Measurements from ENCODE around the gene USF1. TPM values are rescaled to one million over a fixed set of nuclear protein-coding genes. Genes with fewer than 3 reads are reported as not detected.
A peak's percentile ranks its signal among the peaks of the same experiment; 100 is the strongest.

USF1 gene
- total and polyA plus RNA-seq, 2 experiments from 2014 or later, result 33.7 to 110 TPM

DNA sequence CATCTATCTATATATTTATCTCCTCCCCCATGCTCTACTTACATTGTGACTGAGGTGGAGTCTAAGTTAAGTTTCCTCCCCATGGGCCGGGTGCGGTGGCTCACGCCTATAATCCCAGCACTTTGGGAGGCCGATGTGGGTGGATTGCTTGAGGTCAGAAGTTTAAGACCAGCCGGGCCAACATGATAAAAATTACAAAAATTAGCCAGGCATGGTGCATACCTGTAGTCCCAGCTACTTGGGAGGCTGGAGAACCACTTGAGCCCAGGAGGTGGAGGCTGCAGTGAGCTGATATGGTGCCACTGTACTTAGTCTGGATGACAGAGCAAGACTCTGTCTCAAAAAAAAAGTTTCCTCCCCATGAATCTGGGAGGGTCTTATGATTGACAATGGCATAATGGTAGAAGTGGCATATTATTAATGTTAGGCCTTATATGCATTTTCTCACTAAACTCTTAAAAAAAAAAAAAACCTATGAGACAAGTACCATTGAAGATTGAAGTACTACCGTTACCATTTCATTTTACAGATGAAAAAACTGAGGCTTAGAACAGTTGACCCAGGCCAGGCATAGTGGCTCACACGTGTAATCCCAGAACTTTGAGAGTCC lies 36.1 kb downstream of the USF1 start:
- H3K4me1 ChIP-seq (ENCODE audit: low read depth), result peaks cover 65% of the 10 kb centered on the region
- TF ChIP-seq, protein P1, sequence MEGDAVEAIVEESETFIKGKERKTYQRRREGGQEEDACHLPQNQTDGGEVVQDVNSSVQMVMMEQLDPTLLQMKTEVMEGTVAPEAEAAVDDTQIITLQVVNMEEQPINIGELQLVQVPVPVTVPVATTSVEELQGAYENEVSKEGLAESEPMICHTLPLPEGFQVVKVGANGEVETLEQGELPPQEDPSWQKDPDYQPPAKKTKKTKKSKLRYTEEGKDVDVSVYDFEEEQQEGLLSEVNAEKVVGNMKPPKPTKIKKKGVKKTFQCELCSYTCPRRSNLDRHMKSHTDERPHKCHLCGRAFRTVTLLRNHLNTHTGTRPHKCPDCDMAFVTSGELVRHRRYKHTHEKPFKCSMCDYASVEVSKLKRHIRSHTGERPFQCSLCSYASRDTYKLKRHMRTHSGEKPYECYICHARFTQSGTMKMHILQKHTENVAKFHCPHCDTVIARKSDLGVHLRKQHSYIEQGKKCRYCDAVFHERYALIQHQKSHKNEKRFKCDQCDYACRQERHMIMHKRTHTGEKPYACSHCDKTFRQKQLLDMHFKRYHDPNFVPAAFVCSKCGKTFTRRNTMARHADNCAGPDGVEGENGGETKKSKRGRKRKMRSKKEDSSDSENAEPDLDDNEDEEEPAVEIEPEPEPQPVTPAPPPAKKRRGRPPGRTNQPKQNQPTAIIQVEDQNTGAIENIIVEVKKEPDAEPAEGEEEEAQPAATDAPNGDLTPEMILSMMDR (IDR thresholded peaks at IDR 0.05; ENCODE audit: low read depth, low read length), result no peak
- H3K4me3 ChIP-seq, result no peak overlapping the region
- no peaks in the 10 kb centered on the region for H3K27me3 ChIP-seq
- H3K36me3 ChIP-seq, result no peaks in the 10 kb centered on the region
- no peak for DNase-seq (ENCODE audit: low read depth in 1 of 2, low spot score in 1 of 2)
- H3K9me3 ChIP-seq (ENCODE audit: low read depth), result no peaks in the 10 kb centered on the region
- peak overlapping the region; percentile 82 for H3K27ac ChIP-seq

DNA sequence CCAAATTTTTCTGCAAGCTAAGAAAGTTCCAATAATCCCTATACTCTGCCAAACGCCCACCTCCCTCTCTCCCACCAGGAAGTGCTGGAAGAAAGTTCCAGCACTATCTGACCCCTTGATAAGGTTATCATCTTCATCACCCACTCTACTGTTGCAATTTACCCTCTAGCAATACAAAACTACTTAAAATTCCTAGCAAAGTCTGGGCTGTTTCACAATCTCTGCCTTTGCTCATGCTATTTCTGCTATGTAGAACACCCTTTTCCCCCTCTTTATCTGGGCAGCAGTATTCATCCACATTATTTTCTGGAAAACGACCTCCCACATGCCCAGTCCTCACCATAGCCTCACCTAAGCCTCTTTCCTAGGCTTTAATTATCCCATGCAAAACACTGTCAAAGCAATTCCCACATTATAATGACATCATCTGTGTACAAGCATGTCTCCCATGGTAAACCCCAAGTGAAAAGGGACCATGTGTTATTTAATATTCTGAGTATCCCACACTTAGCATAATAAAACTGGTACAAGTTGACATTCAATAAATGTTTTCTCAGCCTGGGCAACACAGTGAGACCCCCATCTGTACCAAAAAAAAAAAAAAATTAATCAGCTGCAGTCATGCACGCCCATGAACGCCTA lies 36.8 kb downstream of the USF1 start:
- TF ChIP-seq, protein P1 (IDR thresholded peaks at IDR 0.05; ENCODE audit: low read depth, low read length), result no peak
- peak; percentile 61 to 82 for DNase-seq (ENCODE audit: low read depth in 1 of 2, low spot score in 1 of 2)
- peak overlapping the region; percentile 82 for H3K27ac ChIP-seq

DNA sequence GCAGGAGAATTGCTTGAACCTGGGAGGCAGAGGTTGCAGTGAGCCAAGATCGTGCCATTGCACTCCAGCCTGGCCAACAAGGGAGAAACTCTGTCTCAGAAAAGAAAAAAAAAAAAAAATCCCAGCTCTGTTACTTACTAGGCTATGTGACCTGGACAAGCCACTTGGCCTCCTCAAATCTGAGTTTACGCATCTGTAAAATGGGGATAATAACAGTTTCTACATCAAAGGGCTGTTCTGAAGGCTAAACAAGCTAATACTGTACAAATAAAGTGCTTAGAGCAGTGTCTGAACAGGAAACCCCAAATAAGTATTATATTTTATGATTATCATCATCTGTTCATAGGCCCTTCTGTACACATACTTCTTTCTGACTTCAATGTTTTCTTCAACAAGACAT lies 38.4 kb downstream of the USF1 start:
- TF ChIP-seq, protein P1 (IDR thresholded peaks at IDR 0.05; ENCODE audit: low read depth, low read length), result no peak
- DNase-seq (ENCODE audit: low read depth in 1 of 2, low spot score in 1 of 2), result no peak
- H3K9me3 ChIP-seq (ENCODE audit: low read depth), result no peaks in the 10 kb centered on the region
- H3K4me1 ChIP-seq (ENCODE audit: low read depth), result peaks cover 48% of the 10 kb centered on the region
- no peaks in the 10 kb centered on the region for H3K36me3 ChIP-seq
- no peaks in the 10 kb centered on the region for H3K27me3 ChIP-seq
- H3K4me3 ChIP-seq, result no peak overlapping the region
- H3K27ac ChIP-seq, result peak overlapping the region; percentile 82

More for the DNA sequence above, 36.8 kb downstream of the USF1 start:
- H3K4me1 ChIP-seq (ENCODE audit: low read depth), result peaks cover 59% of the 10 kb centered on the region
- no peaks in the 10 kb centered on the region for H3K27me3 ChIP-seq
- no peaks in the 10 kb centered on the region for H3K36me3 ChIP-seq
- H3K4me3 ChIP-seq, result no peak overlapping the region
- no peaks in the 10 kb centered on the region for H3K9me3 ChIP-seq (ENCODE audit: low read depth)

DNA sequence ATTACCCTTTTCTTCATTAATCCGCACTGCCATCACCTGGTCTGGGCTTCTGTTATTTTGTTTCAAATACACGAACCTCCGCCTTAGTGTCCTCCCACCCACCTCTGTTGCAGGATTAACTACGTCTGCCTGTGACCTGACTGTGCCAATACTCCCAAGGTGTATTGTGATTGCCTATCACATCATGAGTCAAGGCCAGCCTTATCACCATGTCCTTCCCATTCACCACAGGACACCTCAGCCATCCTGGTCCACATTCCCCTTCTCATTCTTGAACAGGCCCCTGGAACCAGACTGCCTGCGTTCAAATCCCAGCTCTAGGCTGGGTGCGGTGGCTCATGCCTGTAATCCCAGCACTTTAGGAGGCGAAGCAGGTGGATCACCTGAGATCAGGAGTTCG lies 39.2 kb downstream of the USF1 start:
- Histone ChIP-seq H3K9me3 (ENCODE audit: low read depth) (no peaks in the 10 kb centered on the region), H3K4me3 (no peak overlapping the region), H3K27me3 (no peaks in the 10 kb centered on the region), H3K27ac (peak overlapping the region; percentile 73), H3K4me1 (ENCODE audit: low read depth) (peaks cover 48% of the 10 kb centered on the region), H3K36me3 (no peaks in the 10 kb centered on the region)
- TF ChIP-seq, protein P1 (IDR thresholded peaks at IDR 0.05; ENCODE audit: low read depth, low read length), result no peak
- DNase-seq (ENCODE audit: low read depth in 1 of 2, low spot score in 1 of 2), result no peak

DNA sequence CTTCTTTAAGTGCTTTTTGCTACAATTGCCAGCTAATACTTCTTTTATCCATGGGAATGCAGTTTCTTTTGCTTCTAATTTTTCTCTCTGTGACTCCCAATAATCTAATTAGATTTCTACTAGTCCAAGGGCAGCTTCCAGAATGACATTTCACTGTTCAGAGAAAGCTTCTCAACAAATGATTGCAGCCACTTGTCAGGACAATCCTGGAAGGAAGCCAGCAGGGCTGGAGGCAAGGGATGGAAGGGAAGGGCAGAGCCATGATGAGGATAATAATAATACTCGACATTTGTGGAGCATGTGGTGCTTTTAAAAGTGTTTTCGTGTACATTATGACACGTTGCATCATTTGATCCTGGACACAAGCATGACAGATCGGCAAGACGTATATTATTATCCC lies 44.3 kb downstream of the USF1 start:
- H3K4me1 ChIP-seq (ENCODE audit: low read depth), result peaks cover 31% of the 10 kb centered on the region
- no peaks in the 10 kb centered on the region for H3K9me3 ChIP-seq (ENCODE audit: low read depth)
- no peak overlapping the region for H3K4me3 ChIP-seq
- peaks cover 35% of the 10 kb centered on the region for H3K36me3 ChIP-seq
- peak in 1 of 2 donors; percentile 81 for DNase-seq (ENCODE audit: low read depth in 1 of 2, low spot score in 1 of 2)
- H3K27me3 ChIP-seq, result no peaks in the 10 kb centered on the region
- TF ChIP-seq, protein P1 (IDR thresholded peaks at IDR 0.05; ENCODE audit: low read depth, low read length), result no peak
- H3K27ac ChIP-seq, result peak overlapping the region; percentile 75
